GM21390 (cell line): Measurements from ENCODE around the gene SPEN.

ENCODE experiments used
- ATAC-seq: cut with Tn5 transposase; IDR thresholded peaks from one replicate; pipeline ENCODE4 v1.9.1; 2021; ENCODE audit not compliant: unreplicated experiment

The SPEN gene

GRCh38 chr1:15945832-15946448, 98.4 kb downstream of the SPEN start:
- no peak for ATAC-seq

GRCh38 chr1:15946571-15947381, 99.3 kb downstream of the SPEN start:
- ATAC-seq = no peak

DNA sequence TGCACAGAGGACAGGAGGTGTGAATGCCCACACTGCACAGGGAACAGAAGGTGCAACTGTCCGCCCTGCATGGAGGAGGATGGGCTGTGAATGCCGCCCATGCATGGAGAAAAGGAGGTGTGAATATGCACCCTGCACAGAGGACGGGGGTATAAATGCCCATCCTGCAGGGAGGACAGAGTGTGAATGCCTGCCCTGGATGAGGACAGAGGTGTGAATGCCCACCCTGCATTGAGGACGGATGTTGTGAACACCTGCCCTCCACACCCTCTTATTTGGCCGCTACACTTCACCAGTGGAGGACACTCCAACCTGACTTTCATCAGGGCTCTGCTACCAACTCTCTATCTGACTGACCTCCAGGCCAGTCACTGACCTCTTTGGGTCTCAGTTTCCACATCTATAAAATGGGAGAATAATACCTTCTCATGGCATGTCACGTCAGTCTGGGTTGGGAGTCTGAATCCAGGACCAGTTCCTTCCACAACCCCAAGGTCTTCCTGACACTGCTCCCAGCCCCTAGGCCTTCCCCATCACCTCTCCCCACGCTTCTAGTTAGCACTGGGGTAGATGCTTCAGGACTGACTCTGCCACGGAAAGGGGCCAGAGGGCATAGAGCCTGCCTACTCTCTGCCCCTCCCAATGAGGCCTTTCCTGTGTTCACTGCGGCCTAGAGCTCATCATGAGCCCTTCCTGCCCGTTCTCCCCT, 100.0 kb downstream of the SPEN start:
- no peak for ATAC-seq

DNA sequence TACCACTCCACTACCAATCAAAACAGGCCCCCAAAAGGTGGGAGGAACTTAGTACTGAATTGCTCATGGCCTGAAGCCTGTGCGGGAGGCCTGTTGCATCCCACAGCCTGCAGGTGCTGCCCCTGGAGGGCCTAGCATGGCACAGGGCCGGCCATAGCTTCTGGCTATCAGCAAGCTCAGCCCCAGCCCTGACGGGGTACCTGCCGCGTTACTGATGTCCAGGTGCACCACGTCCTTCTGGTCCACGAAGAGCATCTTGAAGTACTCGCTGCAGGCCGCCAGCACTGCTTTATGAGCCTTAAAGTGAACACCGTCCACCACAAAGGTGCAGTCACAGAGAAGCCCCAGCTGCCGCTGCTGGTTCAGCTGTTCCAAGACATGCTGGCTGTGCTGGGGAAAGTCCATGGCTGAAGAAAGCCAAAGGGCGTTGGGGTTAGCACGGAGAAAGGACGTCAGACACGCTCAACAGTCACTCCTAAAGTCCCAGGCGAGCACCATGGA, 100.6 kb downstream of the SPEN start:
- ATAC-seq = no peak

- peak; percentile 15 for ATAC-seq
Measured at GRCh38 chr1:15948595-15949452, 101.3 kb downstream of the SPEN start.

- peak; percentile 73 for ATAC-seq
Measured at GRCh38 chr1:15949453-15950245, 102.1 kb downstream of the SPEN start.

DNA sequence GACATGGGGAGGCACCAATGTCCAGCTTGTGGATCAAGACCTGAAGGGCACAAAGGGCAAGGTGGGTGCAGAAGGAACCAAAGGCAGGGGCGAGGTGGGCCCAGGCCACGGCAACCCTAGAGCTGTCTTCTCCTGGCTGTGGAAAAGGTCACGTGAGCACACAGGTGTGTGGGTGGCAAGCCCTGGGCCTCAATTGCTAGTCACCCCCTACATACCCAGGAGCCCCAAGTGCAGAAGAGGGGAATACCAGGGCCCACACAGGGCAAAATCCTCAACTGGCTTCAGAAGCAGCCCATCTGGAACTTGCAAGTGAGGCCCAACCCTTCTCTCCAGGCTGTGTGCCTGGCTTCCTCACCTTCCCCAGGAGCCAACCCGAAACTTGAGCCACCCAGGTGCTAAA, 102.8 kb downstream of the SPEN start:
- no peak for ATAC-seq

DNA sequence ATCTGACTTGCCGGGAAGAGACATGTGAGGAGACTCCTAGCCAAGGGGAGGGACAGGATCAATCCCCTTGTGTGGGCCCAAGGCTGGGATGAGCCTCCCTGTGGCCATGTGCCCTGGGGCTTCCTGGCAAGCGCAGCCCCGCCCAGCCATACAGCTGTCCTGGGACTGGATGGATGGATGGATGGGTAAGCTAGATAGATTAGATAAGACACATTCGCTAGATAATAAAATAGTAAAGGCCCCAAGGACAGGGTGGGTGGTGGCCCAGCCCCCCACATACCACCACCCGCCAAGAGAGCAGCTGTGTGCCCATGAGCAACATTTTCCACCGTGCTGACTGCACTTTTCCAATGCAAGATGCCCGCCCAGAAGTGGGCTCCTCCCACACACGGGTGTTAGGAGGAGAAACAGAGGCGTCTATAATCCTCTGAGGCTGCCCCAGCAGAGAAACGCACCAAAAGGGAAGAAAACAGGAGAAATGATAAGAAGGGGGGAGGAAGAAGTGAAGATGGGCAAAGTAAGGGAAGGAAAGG, 103.3 kb downstream of the SPEN start:
- ATAC-seq = no peak

GRCh38 chr1:15951341-15952153, 104.0 kb downstream of the SPEN start:
- no peak for ATAC-seq

- ATAC-seq = no peak
Measured at GRCh38 chr1:15952317-15953258, 105.1 kb downstream of the SPEN start.

DNA sequence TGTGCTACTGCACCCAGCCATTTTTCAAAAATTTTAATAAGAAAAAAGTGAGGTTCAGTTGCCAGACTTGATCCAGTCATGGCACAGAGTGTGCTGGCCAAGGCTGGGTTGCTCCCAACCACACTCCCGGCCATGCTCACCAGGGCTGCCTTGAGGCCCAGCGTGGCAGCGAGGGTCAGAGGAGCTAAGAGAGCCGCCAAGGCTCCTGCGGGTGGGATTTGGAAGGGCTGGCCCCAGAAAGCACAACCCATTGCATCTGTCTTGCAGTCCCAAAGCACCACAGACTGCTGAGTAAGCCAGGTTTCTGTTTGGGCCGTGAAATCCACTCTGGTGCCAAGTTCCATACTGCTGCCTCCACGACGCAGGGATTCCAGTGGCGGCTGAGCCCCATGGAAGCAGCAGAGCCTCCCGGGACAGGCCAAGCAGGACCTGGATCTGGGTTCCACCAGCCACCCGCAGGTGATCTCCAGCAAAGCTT, 105.8 kb downstream of the SPEN start:
- ATAC-seq = no peak

- no peak for ATAC-seq
Measured at GRCh38 chr1:15953791-15954241, 106.3 kb downstream of the SPEN start.

- no peak for ATAC-seq
Measured at GRCh38 chr1:15954316-15954715, 106.8 kb downstream of the SPEN start.

- ATAC-seq = no peak
Measured at GRCh38 chr1:15955552-15955951, 108.0 kb downstream of the SPEN start.

GRCh38 chr1:15956150-15956549, 108.6 kb downstream of the SPEN start:
- ATAC-seq = no peak

- no peak for ATAC-seq
Measured at GRCh38 chr1:15957221-15958095, 110.0 kb downstream of the SPEN start.

DNA sequence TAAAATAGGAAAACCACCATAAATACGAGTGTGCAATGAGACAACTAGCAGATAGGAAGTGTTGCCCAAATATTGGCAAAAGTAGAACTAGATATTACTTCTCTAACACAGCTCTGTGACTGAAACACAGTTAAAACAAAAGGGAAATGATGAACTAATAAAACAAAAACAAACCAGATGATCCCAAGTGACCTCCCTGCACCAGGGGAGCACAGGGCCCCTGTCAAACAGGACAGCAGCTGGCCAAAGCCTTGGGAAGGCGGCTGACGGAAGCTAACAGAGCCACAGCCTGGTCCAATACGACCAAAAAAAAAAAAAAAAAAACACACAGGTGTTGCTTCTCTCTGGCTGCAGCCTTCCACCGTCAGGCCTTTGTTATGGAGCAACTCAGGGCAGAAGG, 110.6 kb downstream of the SPEN start:
- no peak for ATAC-seq
